Mesenchymal stem cell (in vitro differentiated cells and primary cell): ENCODE measurements around the gene PSMG1.

Experiments
- DNase-seq: peaks from one replicate; pipeline ENCODE4 v3.0.0-alpha.2; 2013
- H2AFZ ChIP-seq: one replicate; pipeline ENCODE4 v1.6.1; 2013; ENCODE audit warnings: low read depth, mild to moderate bottlenecking, control low read depth, inconsistent platforms, low read length, moderate library complexity
- H2AK5ac ChIP-seq: 2 replicates; pipeline ENCODE4 v1.6.1; 2013; ENCODE audit warnings: low read length, moderate library complexity, mild to moderate bottlenecking, inconsistent platforms; ENCODE audit not compliant: severe bottlenecking
- H2BK120ac ChIP-seq: one replicate; pipeline ENCODE4 v1.6.1; 2013; ENCODE audit warnings: low read depth, mild to moderate bottlenecking, inconsistent platforms, low read length, moderate library complexity
- H2BK12ac ChIP-seq, 2 experiments: one replicate each; pipeline ENCODE4 v1.6.1; 2013; ENCODE audit warnings: inconsistent platforms in 2 of 2, low read length in 2 of 2, mild to moderate bottlenecking in 2 of 2, moderate library complexity in 2 of 2, control low read depth in 1 of 2
- H2BK15ac ChIP-seq: one replicate; pipeline ENCODE4 v1.6.1; 2013; ENCODE audit warnings: mild to moderate bottlenecking, low read depth, inconsistent platforms; ENCODE audit not compliant: poor library complexity, severe bottlenecking
- H2BK5ac ChIP-seq: 2 replicates; pipeline ENCODE4 v1.6.1; 2013; ENCODE audit warnings: low read depth, mild to moderate bottlenecking, low read length, control low read depth, inconsistent platforms; ENCODE audit not compliant: poor library complexity, severe bottlenecking
- H3K14ac ChIP-seq, 2 experiments: one replicate each; pipeline ENCODE4 v1.6.1; 2013; ENCODE audit warnings: inconsistent platforms in 2 of 2, low read length in 2 of 2, control low read depth in 1 of 2, mild to moderate bottlenecking in 1 of 2, moderate library complexity in 1 of 2
- H3K18ac ChIP-seq, 2 experiments: one replicate each; pipeline ENCODE4 v1.6.1; 2013; ENCODE audit warnings: inconsistent platforms in 2 of 2, low read length in 2 of 2, control low read depth in 1 of 2, low read depth in 1 of 2, mild to moderate bottlenecking in 1 of 2
- H3K23ac ChIP-seq, 2 experiments: one replicate each; pipeline ENCODE4 v1.6.1; 2013; ENCODE audit warnings: inconsistent platforms in 2 of 2, low read length in 2 of 2, mild to moderate bottlenecking in 2 of 2, moderate library complexity in 2 of 2, control low read depth in 1 of 2
- H3K27ac ChIP-seq: 2 replicates; pipeline ENCODE4 v1.5.1; 2013; ENCODE audit warnings: mild to moderate bottlenecking, moderate library complexity, low read length, control low read depth, inconsistent platforms; ENCODE audit not compliant: poor library complexity, severe bottlenecking
- H3K27me3 ChIP-seq, 2 experiments: 2 replicates each; pipeline versions ENCODE4 v1.6.1 to v1.7.0; 2013; ENCODE audit warnings: low read length in 2 of 2, mild to moderate bottlenecking in 2 of 2, moderate library complexity in 2 of 2, control low read depth in 1 of 2, inconsistent platforms in 1 of 2; ENCODE audit not compliant: control insufficient read depth in 1 of 2, insufficient read depth in 1 of 2
- H3K36me3 ChIP-seq, 2 experiments: 2 replicates each; pipeline versions ENCODE4 v1.6.1 to v1.7.0; 2013; ENCODE audit warnings: low read length in 2 of 2, control low read depth in 1 of 2, inconsistent platforms in 1 of 2, low read depth in 1 of 2, mild to moderate bottlenecking in 1 of 2; ENCODE audit not compliant: insufficient read depth in 2 of 2, control insufficient read depth in 1 of 2
- H3K4ac ChIP-seq, 2 experiments: one replicate each; pipeline ENCODE4 v1.6.1; 2013; ENCODE audit warnings: inconsistent platforms in 2 of 2, low read length in 2 of 2, mild to moderate bottlenecking in 2 of 2, moderate library complexity in 2 of 2, control low read depth in 1 of 2, low read depth in 1 of 2
- H3K4me1 ChIP-seq: 2 replicates; pipeline ENCODE4 v1.6.1; 2013; ENCODE audit warnings: low read depth, low read length, control low read depth; ENCODE audit not compliant: control insufficient read depth, insufficient read depth
- H3K4me2 ChIP-seq: 2 replicates; pipeline ENCODE4 v1.6.1; 2013; ENCODE audit warnings: low read length, mild to moderate bottlenecking, inconsistent platforms; ENCODE audit not compliant: poor library complexity, severe bottlenecking
- H3K4me3 ChIP-seq, 2 experiments: 2 replicates each; pipeline versions ENCODE4 v1.5.1 to v1.7.0; 2013; ENCODE audit warnings: low read length in 2 of 2, mild to moderate bottlenecking in 2 of 2, control low read depth in 1 of 2, low read depth in 1 of 2; ENCODE audit not compliant: insufficient read depth in 1 of 2
- H3K79me1 ChIP-seq: replicated peaks from 2 replicates; pipeline ENCODE4 v1.6.1; 2013; ENCODE audit warnings: mild to moderate bottlenecking, control low read depth, low read length, inconsistent platforms; ENCODE audit not compliant: poor library complexity, severe bottlenecking
- H3K9ac ChIP-seq: 2 replicates; pipeline ENCODE4 v1.7.0; 2013; ENCODE audit warnings: mild to moderate bottlenecking, low read length, moderate library complexity
- H3K9me3 ChIP-seq: 2 replicates; pipeline ENCODE4 v1.7.0; 2013; ENCODE audit warnings: mild to moderate bottlenecking, low read length; ENCODE audit not compliant: control insufficient read depth
- H4K8ac ChIP-seq: one replicate; pipeline ENCODE4 v1.6.1; 2013; ENCODE audit warnings: inconsistent platforms, mild to moderate bottlenecking, low read length, moderate library complexity
- H4K91ac ChIP-seq: one replicate; pipeline ENCODE4 v1.6.1; 2013; ENCODE audit warnings: mild to moderate bottlenecking, low read length, inconsistent platforms
- WGBS: methylation state at CpG from one replicate; pipeline ENCODE4 v1.1.7; 2013; ENCODE audit warnings: mixed read lengths; 5-methylcytosine and 5-hydroxymethylcytosine counted together

The PSMG1 gene

DNA sequence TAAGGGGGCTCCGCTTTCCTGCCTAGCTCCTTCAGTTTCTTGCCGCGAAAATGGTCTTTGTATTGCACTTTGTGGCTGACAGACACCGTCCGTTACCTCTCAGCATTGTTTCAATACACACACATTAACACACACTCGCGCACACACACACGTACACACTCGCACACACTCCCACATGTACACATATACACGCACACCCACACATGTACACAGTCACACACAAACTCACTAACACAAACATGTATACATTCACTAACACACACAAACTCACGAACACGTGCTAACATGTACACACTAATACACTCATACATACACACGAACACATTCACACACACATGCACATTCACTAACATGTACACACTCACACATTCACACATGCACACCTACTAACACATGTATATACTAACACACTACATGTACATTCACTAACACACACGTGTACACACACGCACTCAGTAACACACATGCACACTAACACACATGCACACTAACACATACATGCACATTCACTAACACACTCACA lies 48.9 kb downstream of the PSMG1 start:
- Histone ChIP-seq H2AFZ (no peak overlapping the region), H3K4ac (no peak overlapping the region), H2BK12ac (peak overlapping the region in 1 of 2 experiments; percentile 57), H2BK15ac (no peak overlapping the region), H3K4me2 (no peak overlapping the region), H3K4me3 (no peak overlapping the region), H3K18ac (peak overlapping the region in 1 of 2 experiments; percentile 46), H3K79me1 (no peaks in the 10 kb centered on the region), H3K23ac (no peak overlapping the region), H3K27me3 (peaks cover 0 to 10% of the 10 kb centered on the region in 2 experiments), H2BK5ac (no peak overlapping the region), H3K36me3 (peaks cover 0 to 3% of the 10 kb centered on the region in 2 experiments), H2BK120ac (no peak overlapping the region), H4K8ac (no peak overlapping the region), H2AK5ac (no peak overlapping the region), H3K9ac (no peak overlapping the region), H3K14ac (peak overlapping the region in 1 of 2 experiments; percentile 71), H4K91ac (peak overlapping the region; percentile 74), H3K4me1 (peaks cover 13% of the 10 kb centered on the region), H3K27ac (no peak overlapping the region), H3K9me3 (peaks cover 10% of the 10 kb centered on the region)
- 94% methylated on average over 15 of the region's 15 CpGs for WGBS
- DNase-seq, result no peak

DNA sequence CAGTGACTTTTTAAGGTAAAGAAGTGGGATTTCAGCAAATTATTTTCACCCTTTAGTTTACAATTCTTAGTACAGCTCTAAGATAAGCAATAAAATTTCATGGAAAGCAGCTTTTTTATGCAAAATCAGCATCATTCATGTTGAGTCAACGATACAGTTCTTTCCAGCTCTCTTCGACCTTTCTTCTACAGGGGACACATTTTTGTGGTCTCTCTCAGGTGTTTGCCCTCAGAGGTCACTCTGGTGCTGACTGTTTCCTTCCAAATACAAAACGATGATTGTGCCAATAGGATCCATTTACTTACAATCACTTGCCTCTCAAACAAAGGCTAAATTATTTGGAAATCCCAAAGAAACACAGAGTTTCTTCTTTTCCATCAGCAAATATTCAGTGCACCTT lies 51.0 kb downstream of the PSMG1 start:
- H2BK15ac ChIP-seq, result no peak overlapping the region
- no peak overlapping the region for H3K4ac ChIP-seq
- H3K27ac ChIP-seq, result no peak overlapping the region
- WGBS, result 86% methylated on average over 3 of the region's 3 CpGs
- H3K23ac ChIP-seq, result no peak overlapping the region
- H2BK12ac ChIP-seq, result no peak overlapping the region
- H4K8ac ChIP-seq, result no peak overlapping the region
- peaks cover 0 to 3% of the 10 kb centered on the region in 2 experiments for H3K36me3 ChIP-seq
- H3K9me3 ChIP-seq, result peaks cover 10% of the 10 kb centered on the region
- no peak overlapping the region for H3K9ac ChIP-seq
- peaks cover 9% of the 10 kb centered on the region for H3K4me1 ChIP-seq
- no peak overlapping the region for H2AK5ac ChIP-seq
- H2BK5ac ChIP-seq, result no peak overlapping the region
- peaks cover 0 to 10% of the 10 kb centered on the region in 2 experiments for H3K27me3 ChIP-seq
- H2AFZ ChIP-seq, result no peak overlapping the region
- no peak for DNase-seq
- H3K4me2 ChIP-seq, result no peak overlapping the region
- no peak overlapping the region for H3K4me3 ChIP-seq
- no peaks in the 10 kb centered on the region for H3K79me1 ChIP-seq
- H2BK120ac ChIP-seq, result no peak overlapping the region
- H3K18ac ChIP-seq, result no peak overlapping the region
- no peak overlapping the region for H4K91ac ChIP-seq
- no peak overlapping the region for H3K14ac ChIP-seq

DNA sequence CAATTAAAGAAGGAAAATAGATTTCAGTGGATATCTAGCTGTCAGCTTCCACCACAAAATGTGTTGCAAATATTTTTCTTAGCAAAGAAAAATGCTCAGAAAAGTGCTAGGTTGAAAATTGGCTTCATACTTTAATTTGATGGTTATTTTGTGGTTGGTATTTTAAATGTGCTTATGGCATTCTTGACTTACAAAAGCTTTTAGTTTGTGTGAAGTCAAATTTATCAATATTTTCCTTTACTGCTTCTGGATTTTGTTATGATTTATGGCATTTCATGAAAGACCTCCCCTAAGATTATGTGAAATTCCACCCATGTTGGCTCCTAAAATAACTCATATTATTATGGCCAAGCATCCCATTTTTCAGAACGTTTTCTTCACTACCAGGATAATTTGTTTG lies 51.5 kb downstream of the PSMG1 start:
- Histone ChIP-seq H3K23ac (no peak overlapping the region), H4K91ac (no peak overlapping the region), H3K9me3 (peaks cover 10% of the 10 kb centered on the region), H3K4ac (no peak overlapping the region), H3K36me3 (peaks cover 0 to 3% of the 10 kb centered on the region in 2 experiments), H3K79me1 (no peaks in the 10 kb centered on the region), H3K9ac (no peak overlapping the region), H2AFZ (no peak overlapping the region), H3K14ac (no peak overlapping the region), H4K8ac (no peak overlapping the region), H2BK12ac (no peak overlapping the region), H3K27ac (no peak overlapping the region), H3K18ac (no peak overlapping the region), H3K4me2 (no peak overlapping the region), H2BK120ac (no peak overlapping the region), H3K4me1 (peaks cover 5% of the 10 kb centered on the region), H3K27me3 (peaks cover 0 to 10% of the 10 kb centered on the region in 2 experiments), H2BK15ac (no peak overlapping the region), H3K4me3 (no peak overlapping the region), H2BK5ac (no peak overlapping the region), H2AK5ac (no peak overlapping the region)
- WGBS, result no CpG with 5 or more reads among the region's 1 CpG
- no peak for DNase-seq

DNA sequence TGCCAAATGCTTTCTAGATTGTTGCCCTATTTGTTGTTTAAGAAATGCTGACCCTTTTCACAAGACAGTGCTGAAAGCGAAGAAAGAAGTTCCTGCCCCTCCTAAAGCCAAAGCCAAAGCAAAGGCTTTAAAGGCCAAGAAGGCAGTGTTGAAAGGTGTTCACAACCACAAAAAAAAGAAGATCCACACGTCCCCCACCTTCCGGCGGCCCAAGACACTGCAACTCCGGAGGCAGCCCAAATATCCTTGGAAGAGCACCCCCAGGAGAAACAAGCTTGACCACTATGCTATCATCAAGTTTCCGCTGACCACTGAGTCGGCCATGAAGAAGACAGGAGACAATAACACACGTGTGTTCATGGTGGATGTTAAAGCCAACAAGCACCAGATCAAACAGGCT lies 55.7 kb downstream of the PSMG1 start:
- 69% methylated on average over 8 of the region's 8 CpGs for WGBS
- Histone ChIP-seq H2BK5ac (no peak overlapping the region), H3K4me3 (no peak overlapping the region), H2AFZ (no peak overlapping the region), H3K27me3 (no peaks in the 10 kb centered on the region), H2AK5ac (no peak overlapping the region), H3K4me2 (no peak overlapping the region), H3K4ac (peak overlapping the region in 1 of 2 experiments; percentile 15), H3K9ac (no peak overlapping the region), H4K91ac (no peak overlapping the region), H3K9me3 (peaks cover 10% of the 10 kb centered on the region), H3K14ac (no peak overlapping the region), H2BK15ac (no peak overlapping the region), H3K27ac (no peak overlapping the region), H3K79me1 (no peaks in the 10 kb centered on the region), H2BK12ac (peak overlapping the region in 1 of 2 experiments; percentile 61), H3K36me3 (no peaks in the 10 kb centered on the region), H2BK120ac (no peak overlapping the region), H3K23ac (no peak overlapping the region), H3K4me1 (peaks cover 5% of the 10 kb centered on the region), H3K18ac (peak overlapping the region in 1 of 2 experiments; percentile 11), H4K8ac (no peak overlapping the region)
- no peak for DNase-seq
